HG02884 (cell line): ENCODE results near the gene IRX4.
"Not testable (repeated sequence)": the region's sequence is repeated elsewhere in the genome, so short reads cannot be mapped to it uniquely, and the experiment has no call there.

Source experiments
- ATAC-seq: cut with Tn5 transposase; IDR thresholded peaks from one replicate; pipeline ENCODE4 v1.9.1; 2021; ENCODE audit warnings: mild to moderate bottlenecking, moderate library complexity; ENCODE audit not compliant: unreplicated experiment

IRX4 gene

DNA sequence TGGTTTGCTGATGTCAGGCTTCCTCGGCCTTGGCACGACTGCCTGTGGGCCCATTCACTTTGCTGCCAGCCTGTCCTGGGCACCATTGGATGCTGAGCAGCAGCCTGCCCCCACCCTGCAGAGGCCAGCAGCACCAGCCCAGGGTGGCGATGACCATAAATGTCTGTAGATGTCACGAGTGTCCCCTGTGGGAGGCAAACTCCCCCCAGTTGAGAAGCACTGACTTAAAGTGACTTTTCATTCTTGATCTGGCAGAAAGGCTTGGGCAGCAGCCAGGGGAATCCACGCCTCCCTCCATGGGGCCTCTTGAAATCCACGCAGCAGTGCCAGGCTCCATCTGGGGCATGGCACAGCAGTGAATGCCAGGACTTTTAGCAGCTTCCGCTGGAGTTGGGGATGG lies 21.8 kb downstream of the IRX4 start:
- ATAC-seq = no peak

DNA sequence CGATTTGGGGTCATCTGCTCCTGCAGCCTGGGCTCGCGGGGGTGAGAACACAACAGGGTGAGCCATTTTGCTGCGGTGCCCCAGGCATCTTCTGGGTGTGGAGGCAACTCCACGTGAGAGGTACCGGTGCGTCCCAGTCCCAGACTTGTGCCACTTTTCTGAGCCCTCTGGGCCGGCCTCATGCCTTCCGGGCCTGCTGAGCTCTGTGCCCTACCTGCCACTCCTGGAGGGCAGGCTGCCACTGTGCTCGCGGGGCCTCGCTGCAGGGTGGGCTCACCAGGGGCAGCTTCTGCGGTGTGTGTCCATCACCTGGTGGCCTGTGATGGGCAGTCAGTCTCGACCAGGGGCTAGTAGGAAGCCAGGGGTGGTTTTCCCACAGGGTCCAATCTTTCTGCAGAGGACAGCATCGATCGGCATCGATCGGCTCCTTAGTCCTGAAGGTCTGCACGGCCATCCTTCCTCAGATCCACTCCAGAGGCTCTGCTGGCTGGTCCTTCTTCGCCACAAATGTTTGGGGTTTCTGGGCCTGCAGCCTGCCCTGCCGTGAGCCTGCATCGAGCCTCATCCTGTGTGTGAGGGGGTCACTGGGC lies 22.6 kb downstream of the IRX4 start:
- no peak for ATAC-seq

DNA sequence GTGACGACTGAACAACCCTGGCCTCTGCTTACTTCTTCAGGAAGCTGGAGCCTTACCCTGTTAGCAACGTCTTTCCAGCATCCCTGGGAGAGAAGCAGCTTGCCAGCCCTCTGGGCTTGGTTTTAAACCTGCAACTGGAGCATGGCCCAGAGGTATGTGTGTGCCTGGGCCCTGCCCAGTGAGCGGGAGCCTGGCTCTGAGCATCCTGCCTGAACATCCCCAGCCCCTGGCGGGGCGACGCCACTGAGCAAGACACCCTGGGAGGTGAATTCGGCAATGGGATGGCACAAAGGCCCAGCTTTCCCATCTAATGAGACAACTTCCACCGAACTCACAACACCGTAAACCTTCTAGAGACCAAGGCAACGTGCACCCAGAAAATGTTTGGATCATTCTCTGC lies 23.6 kb downstream of the IRX4 start:
- ATAC-seq = no peak

DNA sequence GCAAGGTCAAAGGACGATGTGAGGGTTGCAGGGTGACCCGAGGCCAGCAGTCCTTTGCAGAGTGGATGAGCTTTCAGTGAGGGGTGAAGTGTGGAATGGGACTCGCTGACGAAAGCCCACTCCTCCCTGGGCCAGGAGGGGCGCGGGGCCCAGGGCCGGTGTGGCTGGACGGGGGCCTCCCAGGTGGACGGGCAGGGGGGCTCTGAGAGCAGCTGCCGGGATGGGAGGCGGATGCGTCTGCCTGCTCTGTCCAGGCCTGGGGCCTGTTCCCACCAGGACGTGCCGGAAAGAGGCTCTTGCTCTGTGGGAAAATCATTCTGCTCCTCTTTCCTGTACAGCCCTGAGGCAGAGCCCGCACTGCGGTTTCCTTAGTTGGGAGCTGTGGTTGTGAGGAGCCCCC lies 24.3 kb downstream of the IRX4 start:
- no peak for ATAC-seq

DNA sequence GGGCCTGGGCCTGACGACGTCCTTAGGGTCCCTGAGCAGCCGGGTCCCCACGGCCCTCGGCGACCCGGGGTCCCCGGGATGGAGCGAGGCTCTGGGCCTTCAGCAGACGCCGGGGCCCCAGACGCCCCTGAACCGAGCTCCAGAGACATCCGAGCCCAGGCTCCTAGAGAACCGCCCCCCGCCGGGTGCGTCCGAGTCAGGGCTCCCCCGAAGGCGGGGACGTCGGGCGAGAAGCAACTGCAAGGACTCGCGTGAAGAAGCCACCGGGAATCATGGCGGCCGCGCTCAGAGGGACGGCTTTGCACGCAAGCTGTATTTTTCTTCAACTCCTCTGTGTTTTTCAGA lies 25.5 kb downstream of the IRX4 start:
- no peak for ATAC-seq

DNA sequence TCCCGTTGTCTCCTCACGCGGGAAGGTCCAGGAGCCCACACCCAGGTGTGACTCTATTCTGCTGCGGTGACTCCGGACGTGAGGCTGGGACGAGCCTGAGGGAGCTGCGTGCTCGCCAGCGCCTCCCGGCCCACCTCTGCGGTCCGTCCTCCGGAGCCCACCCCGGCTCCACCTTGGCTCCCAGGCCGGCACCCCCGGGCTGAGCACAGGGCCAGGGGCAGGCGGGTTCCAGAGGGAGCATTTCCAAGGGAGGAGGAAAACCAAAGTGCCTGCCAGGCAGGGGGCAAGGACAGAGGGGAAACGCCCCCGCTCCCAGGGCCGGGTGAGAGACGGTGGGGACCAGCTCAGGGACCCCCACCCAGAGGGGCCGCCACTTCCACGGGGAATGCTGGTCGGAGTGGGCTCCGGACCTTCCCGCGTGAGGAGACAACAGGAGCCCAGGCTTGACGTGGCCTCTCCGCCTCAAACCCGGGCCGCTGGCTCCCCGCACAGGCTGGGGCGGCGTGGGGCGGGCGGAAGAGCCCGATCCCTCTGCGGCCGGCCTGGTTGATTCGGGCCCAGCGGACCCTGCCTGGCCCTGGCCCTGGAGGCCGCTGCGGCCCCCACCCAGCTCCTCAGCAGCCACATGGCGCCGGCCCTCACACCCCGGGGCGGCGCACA lies 26.0 kb downstream of the IRX4 start:
- no peak for ATAC-seq

DNA sequence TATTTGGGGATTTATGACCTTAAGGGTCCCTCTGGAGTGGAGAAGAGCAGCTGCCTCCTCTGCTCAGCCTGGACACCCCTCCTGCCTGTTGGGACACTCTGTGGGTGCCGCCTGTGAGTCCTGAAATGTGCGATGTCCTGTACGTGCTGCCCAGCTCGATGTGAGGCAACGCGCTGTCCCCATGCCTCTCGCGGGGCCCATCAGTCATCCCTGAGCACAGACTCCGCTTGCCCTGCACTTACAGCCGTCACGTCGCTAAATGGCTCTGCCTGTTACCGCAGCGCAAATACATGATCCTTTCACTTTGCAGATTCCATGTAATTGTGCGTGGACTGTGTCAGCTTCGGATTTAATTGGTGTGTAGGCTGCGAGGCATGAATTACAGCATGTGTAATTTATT lies 27.1 kb downstream of the IRX4 start:
- ATAC-seq = no peak

DNA sequence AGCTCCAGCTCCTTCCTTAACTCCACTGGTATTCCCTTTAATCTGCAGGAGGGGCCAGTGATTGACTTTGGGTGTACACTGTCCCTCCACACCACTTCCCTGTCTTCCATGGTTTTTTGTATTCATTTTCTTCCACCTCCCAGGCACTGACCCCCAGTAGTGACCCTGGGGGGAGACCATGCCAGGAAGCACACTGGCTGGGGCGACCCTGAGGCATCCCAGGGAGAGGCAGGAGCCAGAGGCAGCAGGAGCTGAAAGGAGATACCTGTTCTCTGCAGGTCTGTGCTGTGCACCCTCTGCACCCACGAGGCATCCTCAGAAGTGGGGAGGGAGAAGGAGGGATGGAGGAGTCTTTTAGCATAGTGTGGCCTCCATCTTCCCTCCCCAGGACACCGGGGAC lies 27.6 kb downstream of the IRX4 start:
- no peak for ATAC-seq

DNA sequence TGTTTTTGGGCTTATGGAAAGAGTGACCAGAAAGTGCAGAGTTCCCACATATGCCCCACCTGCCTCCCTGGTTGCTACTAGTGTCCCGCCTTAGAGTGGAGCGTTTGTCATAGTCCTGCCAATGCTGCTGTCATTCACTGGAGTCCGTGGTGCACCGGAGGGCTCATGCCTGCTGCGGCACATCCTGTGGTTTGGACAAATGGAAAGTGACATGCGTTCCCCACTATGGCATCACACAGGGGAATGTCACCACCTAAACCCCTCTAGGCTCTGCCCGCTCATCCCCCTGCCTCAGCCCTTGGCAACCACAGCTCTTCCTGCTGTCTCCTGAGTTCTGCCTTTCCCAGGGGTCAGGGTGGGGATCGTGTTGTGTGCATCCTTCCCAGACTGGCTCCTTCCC lies 29.2 kb downstream of the IRX4 start:
- ATAC-seq = no peak

DNA sequence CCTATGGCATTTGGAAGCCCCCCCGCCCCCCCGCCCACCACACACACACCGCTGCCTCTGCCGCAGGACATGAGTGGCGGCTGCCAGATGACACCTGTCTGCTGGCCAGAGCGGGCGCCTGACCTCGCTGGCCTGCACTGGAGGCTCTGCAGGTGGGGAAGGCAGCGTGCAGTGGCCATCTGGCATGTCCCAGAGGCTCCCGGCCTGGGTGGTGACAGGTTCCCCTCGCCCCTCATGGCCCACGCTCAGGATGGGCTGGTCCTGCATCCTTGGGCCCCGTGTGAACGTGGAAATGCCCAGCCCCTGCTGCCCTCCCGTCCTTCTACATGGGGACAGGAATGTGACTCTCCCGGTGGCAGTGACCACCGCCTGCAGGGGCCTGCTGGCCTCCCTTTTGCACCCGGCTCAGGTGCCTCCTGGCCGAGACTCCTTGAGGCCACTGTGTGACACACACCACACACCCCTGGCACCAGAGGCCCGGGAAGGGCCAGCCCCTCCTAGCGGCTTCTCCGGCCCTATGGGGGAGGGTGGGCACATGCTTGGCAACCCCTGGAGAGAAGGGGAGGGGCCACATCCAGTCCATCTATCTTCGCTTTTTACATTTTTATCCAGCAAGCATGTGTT lies 30.3 kb downstream of the IRX4 start:
- no peak for ATAC-seq

DNA sequence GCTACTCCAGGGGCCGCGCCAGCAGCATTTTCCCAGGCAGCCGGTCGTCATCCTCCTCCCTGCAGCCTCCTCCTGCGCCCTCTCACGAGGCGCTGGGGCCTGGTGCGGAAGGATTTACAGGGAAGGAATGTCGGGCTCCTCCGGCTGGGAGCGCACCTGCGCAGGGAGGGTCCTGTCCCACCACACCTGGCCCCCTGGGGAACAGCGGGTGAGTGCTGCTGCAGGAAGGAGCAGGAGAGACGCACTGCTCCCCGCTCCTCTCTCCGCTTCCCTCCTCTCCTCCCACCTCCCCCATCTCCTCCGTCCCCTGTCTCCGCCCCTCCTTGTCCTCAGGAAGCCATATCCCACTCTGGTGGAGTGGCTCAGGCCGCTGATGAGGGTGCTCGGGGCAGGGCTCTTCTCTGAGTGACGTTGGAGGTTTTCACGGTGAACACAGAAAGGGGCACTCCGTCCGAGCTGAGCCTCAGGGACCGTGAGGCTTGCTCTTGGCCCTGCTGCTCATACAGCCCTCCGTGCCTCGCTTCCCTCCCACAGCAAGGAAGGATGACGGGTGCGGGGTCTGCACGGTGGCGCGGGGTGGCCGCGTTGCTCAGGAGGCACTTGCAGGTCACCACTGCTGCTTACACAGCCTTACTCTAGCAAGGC lies 31.3 kb downstream of the IRX4 start:
- ATAC-seq = no peak

DNA sequence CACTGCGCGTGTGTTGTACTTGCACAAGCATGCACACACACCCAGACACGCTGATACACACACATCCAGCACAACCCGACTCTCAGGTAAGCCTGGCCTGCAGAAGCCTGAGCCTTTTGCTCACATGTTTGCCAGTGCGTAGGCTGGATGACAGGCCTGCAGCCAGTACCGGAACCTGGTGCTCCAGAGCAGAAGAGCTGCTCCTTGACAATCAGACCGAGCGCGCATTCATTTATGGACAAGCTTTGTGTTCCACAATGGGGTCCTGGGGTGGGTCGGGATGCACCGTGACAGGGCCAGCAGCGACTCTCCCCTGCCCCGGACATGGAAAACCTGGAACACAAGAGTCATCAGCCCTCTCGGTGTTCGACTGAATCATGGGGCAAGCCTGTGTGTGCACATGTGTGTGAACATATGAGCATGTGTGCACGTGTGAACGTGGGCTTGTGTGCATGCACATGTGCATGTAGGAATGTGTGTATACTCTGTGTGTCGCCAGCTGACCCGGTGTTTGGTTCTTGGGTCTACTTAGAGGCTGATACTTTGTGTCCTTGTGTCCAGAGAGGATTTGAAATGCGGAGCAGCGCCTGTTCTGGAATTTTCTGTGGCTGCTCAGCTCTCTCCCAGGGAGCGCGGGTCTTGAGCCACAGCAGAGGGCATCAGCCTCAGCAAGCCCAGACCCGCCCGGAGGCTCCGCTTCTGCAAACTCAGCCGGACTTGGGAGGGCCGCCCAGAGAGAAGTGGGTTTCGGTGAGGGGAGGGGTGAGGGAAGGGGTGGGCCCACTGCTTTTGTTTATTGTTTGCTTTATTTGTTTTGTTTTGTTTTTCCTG lies 32.2 kb downstream of the IRX4 start:
- ATAC-seq = no peak

DNA sequence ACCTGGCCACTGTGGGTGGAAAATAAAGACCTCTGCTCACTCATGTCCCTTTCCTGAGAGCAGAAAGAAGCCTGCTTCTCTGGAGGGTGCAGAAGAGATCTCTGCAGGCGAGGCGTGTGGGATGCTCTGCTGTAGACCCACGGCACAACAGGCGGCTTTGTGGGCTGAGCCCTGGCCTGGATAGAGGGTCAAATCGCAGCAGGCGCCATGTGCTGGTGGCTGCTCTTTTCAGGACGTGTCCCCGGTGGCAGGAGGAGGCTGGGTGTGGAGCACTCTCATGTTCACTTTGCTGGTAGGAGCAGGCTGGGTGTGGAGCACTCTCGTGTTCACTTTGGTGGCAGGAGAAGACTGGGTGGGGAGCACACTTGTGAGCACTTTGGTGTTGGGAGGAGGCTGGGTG lies 35.1 kb downstream of the IRX4 start:
- no peak for ATAC-seq

DNA sequence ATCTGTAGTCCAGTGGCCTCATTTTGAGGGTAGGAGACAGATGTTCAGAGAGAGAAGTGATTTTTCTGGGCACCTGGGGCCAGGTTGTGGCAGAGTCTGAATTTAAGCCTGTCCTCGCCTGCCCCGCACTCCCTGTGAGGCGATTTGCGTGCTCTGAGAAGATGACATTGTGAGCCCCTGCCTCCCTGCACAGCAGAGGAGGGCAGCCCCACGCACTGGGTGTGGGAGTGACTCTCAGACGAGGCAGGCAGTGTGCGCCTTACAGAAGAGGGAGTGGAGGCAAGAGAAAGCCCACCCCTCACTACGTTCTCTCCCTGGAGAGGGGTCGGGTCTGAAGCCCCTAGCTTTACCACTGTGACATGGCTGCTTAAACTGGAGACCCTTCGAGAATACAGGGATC lies 35.7 kb downstream of the IRX4 start:
- no peak for ATAC-seq

DNA sequence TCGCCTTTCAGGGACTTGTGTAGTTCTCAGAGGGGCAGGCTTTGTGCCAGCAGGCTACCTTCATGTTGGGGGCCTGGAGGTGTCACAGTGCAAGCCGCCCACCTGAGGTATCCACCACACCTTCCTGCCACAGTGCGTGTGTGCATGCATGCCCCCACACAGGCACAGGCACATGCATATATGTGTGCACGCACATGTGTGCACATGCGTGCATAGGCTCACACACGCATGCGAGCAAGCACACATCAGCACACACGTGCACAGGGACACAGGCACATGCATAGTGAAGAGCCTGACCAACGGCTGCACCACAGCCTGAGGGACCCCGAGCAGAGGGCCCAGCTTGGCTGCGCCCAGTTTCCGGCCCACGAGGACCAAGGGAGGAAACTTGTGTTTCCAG lies 36.1 kb downstream of the IRX4 start:
- no peak for ATAC-seq

DNA sequence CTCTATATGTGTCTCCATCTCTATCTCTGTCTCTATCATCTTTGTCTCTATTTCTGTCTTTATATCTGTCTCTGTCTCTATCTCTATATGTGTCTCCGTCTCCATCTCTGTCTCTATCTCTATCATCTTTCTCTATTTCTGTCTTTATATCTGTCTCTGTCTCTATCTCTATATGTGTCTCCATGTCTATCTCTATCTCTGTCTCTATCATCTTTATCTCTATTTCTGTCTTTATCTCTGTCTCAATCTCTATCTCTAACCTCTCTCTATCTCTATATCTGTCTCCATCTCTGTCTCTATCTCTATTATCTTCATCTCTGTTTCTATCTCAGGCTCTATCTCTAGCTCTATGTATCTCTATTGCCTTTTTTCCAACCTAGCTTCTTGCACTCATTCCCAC lies 37.0 kb downstream of the IRX4 start:
- no peak for ATAC-seq

DNA sequence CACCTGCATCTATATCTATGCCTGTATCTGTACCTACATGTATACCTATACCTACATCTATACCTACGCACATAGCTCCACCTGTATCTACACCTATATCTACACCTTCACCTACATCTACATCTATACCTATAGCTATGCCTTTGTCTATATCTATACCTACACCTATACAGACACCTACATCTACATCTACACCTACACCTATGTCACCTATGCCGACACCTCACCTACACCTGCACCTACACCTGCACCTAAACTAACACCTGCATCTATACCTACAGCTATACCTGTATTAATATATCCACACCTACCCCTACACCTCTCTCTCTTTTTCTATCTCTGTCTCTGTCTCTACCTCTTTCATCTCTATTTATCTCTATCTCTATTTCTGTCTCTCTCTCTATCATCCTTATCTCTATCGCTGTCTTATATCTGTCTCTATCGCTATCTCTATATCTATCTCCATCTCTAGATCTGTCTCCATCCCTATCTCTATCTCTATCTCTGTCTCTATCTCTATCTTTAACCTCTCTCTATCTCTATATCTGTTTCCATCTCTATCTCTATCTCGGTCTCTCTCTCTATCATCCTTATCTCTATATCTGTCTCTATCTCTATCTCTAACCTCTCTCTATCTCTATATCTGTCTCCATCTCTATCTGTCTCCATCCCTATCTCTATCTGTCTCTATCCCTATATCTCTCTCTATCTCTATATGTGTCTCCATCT lies 37.9 kb downstream of the IRX4 start:
- no peak for ATAC-seq

DNA sequence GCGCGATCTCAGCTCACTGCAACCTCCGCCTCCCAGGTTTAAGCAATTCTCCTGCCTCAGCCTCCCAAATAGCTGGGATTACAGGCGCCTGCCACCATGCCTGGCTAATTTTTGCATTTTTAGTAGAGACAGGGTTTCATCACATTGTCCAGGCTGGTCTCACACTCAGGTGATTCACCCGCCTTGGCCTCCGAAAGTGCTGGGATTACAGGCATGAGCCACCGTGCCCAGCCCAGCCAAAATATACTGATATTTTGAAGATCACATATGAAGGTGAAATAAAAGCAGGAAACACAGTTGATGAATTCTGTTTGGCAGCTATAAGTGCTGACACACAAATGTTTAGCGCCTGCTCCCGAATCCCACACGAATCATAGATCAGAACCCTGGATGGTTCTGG lies 39.0 kb downstream of the IRX4 start:
- ATAC-seq = not testable (repeated sequence)

DNA sequence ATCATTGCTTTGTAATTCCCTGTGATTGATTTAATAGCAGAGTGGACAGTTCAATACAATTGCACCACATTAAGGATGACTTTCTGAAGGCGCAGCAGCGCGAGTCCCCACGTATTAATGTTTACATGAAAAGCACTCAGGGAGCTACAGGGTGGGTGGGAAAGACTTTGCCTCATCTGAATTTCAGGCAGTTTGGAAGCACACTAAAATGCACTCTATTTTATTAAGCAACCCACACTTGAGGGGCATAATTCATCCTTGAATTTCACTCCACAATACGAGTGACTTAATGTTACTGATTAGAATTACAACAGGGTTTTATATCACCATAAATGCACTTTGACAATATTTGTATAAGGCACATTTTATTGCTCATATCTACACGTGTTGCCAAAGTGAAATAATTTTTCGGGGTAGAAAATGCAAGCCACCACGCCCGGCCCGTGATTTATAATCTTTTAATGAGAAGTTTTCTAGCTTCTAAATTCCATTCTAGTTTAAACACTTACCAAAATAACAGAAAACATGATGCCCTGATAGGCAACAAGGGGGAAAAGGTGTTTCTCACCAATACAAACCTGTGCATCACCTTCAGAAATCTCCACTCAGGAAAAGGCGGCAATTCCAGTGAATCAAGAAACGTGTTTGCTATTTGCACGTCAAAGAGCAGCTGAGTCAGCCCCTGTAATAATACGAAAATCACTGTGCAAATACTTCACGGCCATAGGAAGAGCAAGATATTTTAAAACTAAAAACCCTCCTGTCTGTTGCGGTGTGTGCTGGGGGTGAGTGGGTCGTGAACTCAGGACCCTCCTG lies 40.5 kb downstream of the IRX4 start:
- ATAC-seq = no peak
